Gastrocnemius medialis (tissue), 4 donors: ENCODE results near the gene CCDC68. TPM values are rescaled to one million over a fixed set of nuclear protein-coding genes. Genes with fewer than 3 reads are reported as not detected.

Experiments used
- ATAC-seq, 2 donors: fragments of 150-250 bp; one replicate each; pipeline ENCODE4 v1.9.1; 2016
- DNase-seq, 2 donors: peaks; one replicate each; pipeline ENCODE4 v3.0.0-alpha.2; 2019
- H3K27ac ChIP-seq, 4 donors: fragments of 200-600 bp; sonication (generic); 1 replicate in 1 of 4; 2 replicates in 3 of 4; pipeline ENCODE4 v1.5.1; 2016 to 2018; ENCODE audit warnings: mild to moderate bottlenecking in 2 of 4, moderate library complexity in 1 of 4
- H3K27me3 ChIP-seq, 3 donors: fragments of 200-600 bp; sonication (generic) in 2 of 3; 1 replicate in 1 of 3; 2 replicates in 2 of 3; pipeline versions ENCODE4 v1.5.1 to v1.6.0; 2016 to 2019; ENCODE audit warnings: mild to moderate bottlenecking in 1 of 3, moderate library complexity in 1 of 3
- H3K36me3 ChIP-seq, 2 donors: fragments of 200-600 bp; sonication (generic) in 1 of 2; one replicate each; pipeline ENCODE4 v1.5.1; 2017 to 2018
- H3K4me1 ChIP-seq, 2 donors: fragments of 200-600 bp; sonication (generic) in 1 of 2; one replicate each; pipeline ENCODE4 v1.5.1; 2016 to 2017; ENCODE audit warnings: mild to moderate bottlenecking in 2 of 2
- H3K4me3 ChIP-seq, 4 donors: fragments of 200-600 bp; sonication (generic) in 3 of 4; 1 replicate in 1 of 4; 2 replicates in 3 of 4; pipeline ENCODE4 v1.5.1; 2016 to 2019; ENCODE audit warnings: mild to moderate bottlenecking in 2 of 4
- H3K9me3 ChIP-seq, 3 donors: fragments of 200-600 bp; sonication (generic) in 2 of 3; 1 replicate in 1 of 3; 2 replicates in 2 of 3; pipeline ENCODE4 v1.5.1; 2016 to 2019
- POLR2A ChIP-seq, 2 donors: fragments of 450-650 bp; IDR thresholded peaks; one replicate each; pipeline ENCODE4 v1.6.1; 2017; ENCODE audit warnings: antibody characterized with exemption in 2 of 2, mild to moderate bottlenecking in 2 of 2, moderate library complexity in 2 of 2
- in situ Hi-C, 4 donors: fragments of 200-750 bp; cut with MboI; loops; one replicate each; pipeline versions ENCODE4 v1.15.0 to v1.8.0; 2017; ENCODE audit warnings: low sequenced_read_pairs in 4 of 4
- intact Hi-C: fragments of 100-400 bp; cut with DNase I; formaldehyde crosslinking; loops from one replicate; pipeline ENCODE4 v1.15.1; 2023; ENCODE audit warnings: low total_unique reads
- total RNA-seq, 4 donors: library from RNA; depleted of rRNA; stranded (reverse); fragments of >200 nt; gene quantifications; one replicate each; pipeline versions ENCODE4 v1.1.0 to v1.2.3, GENCODE V29; 2016
- TF ChIP-seq, protein P1 (sequence below), 5 experiments: fragments of 450-650 bp in 3 of 5; fragments of 200-600 bp in 2 of 5; sonication (generic) in 2 of 5; IDR thresholded peaks in 4 of 5; conservative IDR thresholded peaks in 1 of 5; 1 replicate in 4 of 5; 2 replicates in 1 of 5; pipeline ENCODE4 v1.5.1; 2016 to 2019; ENCODE audit warnings: antibody characterized with exemption in 5 of 5, mild to moderate bottlenecking in 3 of 5, moderate library complexity in 3 of 5

Gene CCDC68
- total RNA-seq, 4 donors from 2014 or later, result 2.4 to 6.0 (median 4.5) TPM

GRCh38 chr18:54956506-54956905, 2.8 kb downstream of the CCDC68 start:
- H3K27me3 ChIP-seq, result peaks cover 0 to 12% (median 9%) of the 10 kb centered on the region in 3 donors
- no peaks in the 10 kb centered on the region for H3K9me3 ChIP-seq
- no peak overlapping the region for H3K4me3 ChIP-seq
- TF ChIP-seq POLR2A (IDR thresholded peaks at IDR 0.05), result no peak
- TF ChIP-seq, protein P1, sequence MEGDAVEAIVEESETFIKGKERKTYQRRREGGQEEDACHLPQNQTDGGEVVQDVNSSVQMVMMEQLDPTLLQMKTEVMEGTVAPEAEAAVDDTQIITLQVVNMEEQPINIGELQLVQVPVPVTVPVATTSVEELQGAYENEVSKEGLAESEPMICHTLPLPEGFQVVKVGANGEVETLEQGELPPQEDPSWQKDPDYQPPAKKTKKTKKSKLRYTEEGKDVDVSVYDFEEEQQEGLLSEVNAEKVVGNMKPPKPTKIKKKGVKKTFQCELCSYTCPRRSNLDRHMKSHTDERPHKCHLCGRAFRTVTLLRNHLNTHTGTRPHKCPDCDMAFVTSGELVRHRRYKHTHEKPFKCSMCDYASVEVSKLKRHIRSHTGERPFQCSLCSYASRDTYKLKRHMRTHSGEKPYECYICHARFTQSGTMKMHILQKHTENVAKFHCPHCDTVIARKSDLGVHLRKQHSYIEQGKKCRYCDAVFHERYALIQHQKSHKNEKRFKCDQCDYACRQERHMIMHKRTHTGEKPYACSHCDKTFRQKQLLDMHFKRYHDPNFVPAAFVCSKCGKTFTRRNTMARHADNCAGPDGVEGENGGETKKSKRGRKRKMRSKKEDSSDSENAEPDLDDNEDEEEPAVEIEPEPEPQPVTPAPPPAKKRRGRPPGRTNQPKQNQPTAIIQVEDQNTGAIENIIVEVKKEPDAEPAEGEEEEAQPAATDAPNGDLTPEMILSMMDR (IDR thresholded peaks at IDR 0.05 in 4 of 5, conservative IDR thresholded peaks at IDR 0.05 in 1 of 5), result no peak
- no peaks in the 10 kb centered on the region for H3K36me3 ChIP-seq
- H3K27ac ChIP-seq, result no peak overlapping the region
- intact Hi-C loops (no loop called here), in situ Hi-C loops (loop anchor here in 1 of 4 donors (25.0 kb wide), 1 partner anchor 94 kb away; no protein-coding TSS in a partner anchor)
- DNase-seq, result no peak
- ATAC-seq, result no peak
- H3K4me1 ChIP-seq, result no peaks in the 10 kb centered on the region

DNA sequence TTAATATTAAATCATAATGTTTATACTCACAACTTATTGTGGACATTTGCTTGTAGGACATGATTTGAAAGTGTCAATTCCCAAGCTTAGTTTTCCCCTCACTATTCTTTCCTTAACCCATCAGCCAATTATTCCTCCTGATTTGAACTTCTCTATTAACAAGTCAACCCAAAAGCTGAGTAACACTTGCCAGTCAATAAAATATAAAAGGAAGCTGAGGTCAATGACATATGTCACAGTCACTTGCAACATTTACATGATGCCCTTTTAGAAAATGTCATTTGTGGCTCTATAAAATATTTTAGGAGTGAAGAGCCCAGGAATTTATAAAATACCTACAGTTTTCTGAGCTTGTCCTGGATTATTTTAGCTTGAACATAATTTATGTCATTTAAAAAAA, 7.2 kb downstream of the CCDC68 start:
- intact Hi-C loops (no loop called here), in situ Hi-C loops (loop anchor here in 1 of 4 donors (25.0 kb wide), 1 partner anchor 90 kb away; no protein-coding TSS in a partner anchor)
- TF ChIP-seq, protein P1 (IDR thresholded peaks at IDR 0.05 in 4 of 5, conservative IDR thresholded peaks at IDR 0.05 in 1 of 5), result no peak
- TF ChIP-seq POLR2A (IDR thresholded peaks at IDR 0.05), result no peak
- H3K27ac ChIP-seq, result no peak overlapping the region
- H3K9me3 ChIP-seq, result no peaks in the 10 kb centered on the region
- DNase-seq (no peak), ATAC-seq (no peak)
- H3K4me3 ChIP-seq, result no peak overlapping the region
- no peaks in the 10 kb centered on the region for H3K4me1 ChIP-seq
- H3K27me3 ChIP-seq, result no peaks in the 10 kb centered on the region
- H3K36me3 ChIP-seq, result no peaks in the 10 kb centered on the region

GRCh38 chr18:54950221-54950620, 9.0 kb downstream of the CCDC68 start:
- Histone ChIP-seq H3K27ac (no peak overlapping the region), H3K4me3 (no peak overlapping the region), H3K4me1 (no peaks in the 10 kb centered on the region), H3K9me3 (no peaks in the 10 kb centered on the region), H3K27me3 (no peaks in the 10 kb centered on the region), H3K36me3 (no peaks in the 10 kb centered on the region)
- no peak for TF ChIP-seq POLR2A (IDR thresholded peaks at IDR 0.05)
- TF ChIP-seq, protein P1 (IDR thresholded peaks at IDR 0.05 in 4 of 5, conservative IDR thresholded peaks at IDR 0.05 in 1 of 5), result no peak
- ATAC-seq, result no peak
- in situ Hi-C loops, result loop anchor here in 1 of 4 donors (25.0 kb wide), 1 partner anchor 88 kb away; no protein-coding TSS in a partner anchor
- no peak for DNase-seq
- intact Hi-C loops, result no loop called here

DNA sequence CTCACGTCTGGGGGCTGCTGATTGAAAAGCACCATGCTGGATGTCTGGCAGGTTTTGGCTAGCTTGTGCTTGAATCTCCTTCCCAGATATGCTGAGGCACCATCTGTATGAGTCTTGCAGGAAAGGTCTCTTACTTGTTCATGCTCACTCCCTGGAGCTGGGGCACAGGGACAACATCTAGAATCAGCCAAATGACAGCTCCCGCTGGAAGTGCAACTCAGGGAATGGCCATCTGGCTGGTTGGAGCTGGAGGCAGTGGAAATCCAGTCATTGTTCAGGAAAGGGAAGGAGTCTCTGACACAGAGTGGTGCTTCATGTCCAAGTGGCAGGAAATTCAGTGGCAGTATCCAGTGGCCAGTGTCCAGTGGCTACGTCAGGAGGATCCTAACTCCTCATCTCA, 9.7 kb downstream of the CCDC68 start:
- TF ChIP-seq, protein P1 (IDR thresholded peaks at IDR 0.05 in 4 of 5, conservative IDR thresholded peaks at IDR 0.05 in 1 of 5), result no peak
- TF ChIP-seq POLR2A (IDR thresholded peaks at IDR 0.05), result no peak
- Histone ChIP-seq H3K9me3 (no peaks in the 10 kb centered on the region), H3K36me3 (no peaks in the 10 kb centered on the region), H3K27me3 (no peaks in the 10 kb centered on the region), H3K4me3 (no peak overlapping the region), H3K4me1 (no peaks in the 10 kb centered on the region), H3K27ac (no peak overlapping the region)
- no peak for DNase-seq
- intact Hi-C loops, result no loop called here
- ATAC-seq, result no peak
- in situ Hi-C loops, result no loop called here

GRCh38 chr18:54948350-54948837, 10.9 kb downstream of the CCDC68 start:
- Histone ChIP-seq H3K27ac (no peak overlapping the region), H3K4me1 (no peaks in the 10 kb centered on the region), H3K36me3 (no peaks in the 10 kb centered on the region), H3K4me3 (no peak overlapping the region), H3K9me3 (no peaks in the 10 kb centered on the region), H3K27me3 (no peaks in the 10 kb centered on the region)
- in situ Hi-C loops, result no loop called here
- no peak for ATAC-seq
- DNase-seq, result no peak
- TF ChIP-seq POLR2A (IDR thresholded peaks at IDR 0.05), result no peak
- TF ChIP-seq, protein P1 (IDR thresholded peaks at IDR 0.05 in 4 of 5, conservative IDR thresholded peaks at IDR 0.05 in 1 of 5), result no peak
- intact Hi-C loops, result no loop called here
